GM10248 (cell line): ENCODE results near the gene LRR1.
"Not testable (repeated sequence)": the region's sequence is repeated elsewhere in the genome, so short reads cannot be mapped to it uniquely, and the experiment has no call there.

Experiments used
- CTCF ChIA-PET: fragments of 300-600 bp; sonication (Branson Sonifier 250); formaldehyde crosslinking; extraction: SDS; loops from one replicate; lab custom pipeline; 2021; ENCODE audit warnings: antibody characterized with exemption; lab: Yijun Ruan, JAX
- POLR2A ChIA-PET: fragments of 350-650 bp; sonication (Branson Sonifier 250); formaldehyde crosslinking; extraction: SDS; loops from one replicate; lab custom pipeline; 2020; ENCODE audit warnings: antibody characterized with exemption; lab: Yijun Ruan, JAX
- DNase-seq: peaks from one replicate; pipeline ENCODE4 v3.0.0; 2012; ENCODE audit errors: extremely low spot score
- CTCF ChIP-seq: IDR thresholded peaks from 2 replicates; pipeline ENCODE4 v1.5.1; 2012; ENCODE audit warnings: mild to moderate bottlenecking, low read depth; ENCODE audit errors: extremely low read depth, missing control alignments, control extremely low read depth

Gene LRR1

GRCh38 chr14:49607583-49607982 lies 8.8 kb downstream of the LRR1 start:
- POLR2A ChIA-PET, result no interaction called here
- CTCF ChIA-PET, result interaction anchor here (0.9 to 1.4 kb wide), 3 partner anchors 11 to 20 kb away, joined by 3 to 6 read pairs (median 3); partner anchors contain the start of genes MGAT2 and RPL36AL
- no peak for TF ChIP-seq CTCF
- DNase-seq, result no peak

GRCh38 chr14:49612251-49612650 lies 13.5 kb downstream of the LRR1 start:
- TF ChIP-seq CTCF, result no peak
- ChIA-PET CTCF (interaction anchor here (1.3 to 2.6 kb wide), 3 partner anchors 8 to 25 kb away, joined by 5 to 13 read pairs (median 6); partner anchors contain the start of genes MGAT2 and RPL36AL), POLR2A (no interaction called here)
- no peak for DNase-seq

GRCh38 chr14:49612671-49613070 lies 13.9 kb downstream of the LRR1 start:
- ChIA-PET POLR2A (no interaction called here), CTCF (interaction anchor here (1.3 to 2.6 kb wide), 3 partner anchors 8 to 25 kb away, joined by 5 to 13 read pairs (median 6); partner anchors contain the start of genes MGAT2 and RPL36AL)
- no peak for TF ChIP-seq CTCF
- no peak for DNase-seq

- POLR2A ChIA-PET, result no interaction called here
- CTCF ChIA-PET, result no interaction called here
- no peak for DNase-seq
- TF ChIP-seq CTCF, result no peak
These were observed 15.5 kb downstream of the LRR1 start for GRCh38 chr14:49614196-49614595.

- TF ChIP-seq CTCF, result no peak
- CTCF ChIA-PET, result interaction anchor here (0.8 kb wide), 1 partner anchor 10 kb away, joined by 3 read pairs; no protein-coding TSS in a partner anchor
- POLR2A ChIA-PET, result no interaction called here
- DNase-seq, result no peak
These were observed 17.0 kb downstream of the LRR1 start for GRCh38 chr14:49615776-49616175.

GRCh38 chr14:49617852-49618519 lies 19.2 kb downstream of the LRR1 start:
- no peak for DNase-seq
- POLR2A ChIA-PET, result interaction anchor here (0.7 kb wide), 1 partner anchor 360 kb away, joined by 4 read pairs; no protein-coding TSS in a partner anchor
- no peak for TF ChIP-seq CTCF
- CTCF ChIA-PET, result interaction anchor here (1.0 kb wide), 1 partner anchor 31 kb away, joined by 3 read pairs; no protein-coding TSS in a partner anchor

GRCh38 chr14:49619273-49619672 lies 20.5 kb downstream of the LRR1 start:
- not testable (repeated sequence) for DNase-seq
- ChIA-PET CTCF (interaction anchor here (1.3 to 2.4 kb wide), 3 partner anchors 8 to 233 kb away, joined by 3 to 13 read pairs (median 4); no protein-coding TSS in a partner anchor), POLR2A (interaction anchor here (1.6 to 2.2 kb wide), 2 partner anchors 20 to 249 kb away, joined by 3 to 11 read pairs; partner anchors contain the start of gene LRR1)
